PC-9 (cell line): ENCODE measurements around the gene PGAP6.

Source experiments
- EZH2 ChIP-seq: fragments of 200-600 bp; sonication (generic); IDR thresholded peaks from 2 replicates; pipeline ENCODE4 v1.8.0; 2017; ENCODE audit warnings: antibody characterized with exemption, low read depth
- TF ChIP-seq, protein P1 (sequence below): fragments of 200-600 bp; sonication (generic); conservative IDR thresholded peaks from 2 replicates; pipeline ENCODE4 v1.6.1; 2017; ENCODE audit warnings: mixed run types, antibody characterized with exemption, mild to moderate bottlenecking, moderate library complexity

DNA sequence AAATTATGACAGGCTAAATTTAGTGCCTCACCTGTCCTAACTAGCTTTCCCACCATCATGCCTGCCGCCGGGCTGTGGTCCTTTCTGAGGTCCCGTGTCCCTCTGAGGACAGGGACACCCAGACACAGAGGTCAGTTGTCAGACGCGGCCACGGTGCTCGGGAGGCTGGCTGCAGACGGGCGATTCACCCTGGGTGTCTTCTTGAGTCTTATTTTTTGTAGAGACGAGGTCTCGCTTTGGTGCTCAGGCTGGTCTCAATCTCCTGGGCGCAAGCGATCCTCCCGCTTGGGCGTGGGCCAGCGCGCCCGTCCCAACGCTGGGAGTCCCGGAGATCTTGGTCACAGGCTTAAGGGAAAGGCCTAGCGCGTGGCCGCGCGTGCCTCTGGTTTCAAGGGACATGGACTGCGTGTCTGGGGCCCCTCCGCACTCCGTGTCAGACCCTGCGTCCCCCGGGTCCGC lies 42.9 kb upstream of the PGAP6 start:
- TF ChIP-seq, protein P1, sequence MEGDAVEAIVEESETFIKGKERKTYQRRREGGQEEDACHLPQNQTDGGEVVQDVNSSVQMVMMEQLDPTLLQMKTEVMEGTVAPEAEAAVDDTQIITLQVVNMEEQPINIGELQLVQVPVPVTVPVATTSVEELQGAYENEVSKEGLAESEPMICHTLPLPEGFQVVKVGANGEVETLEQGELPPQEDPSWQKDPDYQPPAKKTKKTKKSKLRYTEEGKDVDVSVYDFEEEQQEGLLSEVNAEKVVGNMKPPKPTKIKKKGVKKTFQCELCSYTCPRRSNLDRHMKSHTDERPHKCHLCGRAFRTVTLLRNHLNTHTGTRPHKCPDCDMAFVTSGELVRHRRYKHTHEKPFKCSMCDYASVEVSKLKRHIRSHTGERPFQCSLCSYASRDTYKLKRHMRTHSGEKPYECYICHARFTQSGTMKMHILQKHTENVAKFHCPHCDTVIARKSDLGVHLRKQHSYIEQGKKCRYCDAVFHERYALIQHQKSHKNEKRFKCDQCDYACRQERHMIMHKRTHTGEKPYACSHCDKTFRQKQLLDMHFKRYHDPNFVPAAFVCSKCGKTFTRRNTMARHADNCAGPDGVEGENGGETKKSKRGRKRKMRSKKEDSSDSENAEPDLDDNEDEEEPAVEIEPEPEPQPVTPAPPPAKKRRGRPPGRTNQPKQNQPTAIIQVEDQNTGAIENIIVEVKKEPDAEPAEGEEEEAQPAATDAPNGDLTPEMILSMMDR: no peak
- no peak for TF ChIP-seq EZH2
